Duodenal mucosa (tissue), 2 donors: ENCODE data around the gene ZNF860.

Experiments
- H3K27ac ChIP-seq: one replicate; pipeline ENCODE4 v1.7.0; 2013; ENCODE audit warnings: low read depth, low read length
- H3K27me3 ChIP-seq, 2 donors: one replicate each; pipeline ENCODE4 v1.7.0; 2013; ENCODE audit warnings: low read length in 2 of 2, control low read depth in 1 of 2; ENCODE audit not compliant: insufficient read depth in 2 of 2, control insufficient read depth in 1 of 2
- H3K36me3 ChIP-seq, 2 donors: one replicate each; pipeline ENCODE4 v1.7.0; 2013; ENCODE audit warnings: low read length in 2 of 2, control low read depth in 1 of 2; ENCODE audit not compliant: insufficient read depth in 2 of 2, control insufficient read depth in 1 of 2
- H3K4me1 ChIP-seq, 2 donors: one replicate each; pipeline ENCODE4 v1.7.0; 2013; ENCODE audit warnings: low read length in 2 of 2, control low read depth in 1 of 2; ENCODE audit not compliant: insufficient read depth in 2 of 2, control insufficient read depth in 1 of 2
- H3K4me3 ChIP-seq, 2 donors: one replicate each; pipeline ENCODE4 v1.7.0; 2013; ENCODE audit warnings: low read length in 2 of 2, low read depth in 1 of 2
- H3K9ac ChIP-seq, 2 donors: one replicate each; pipeline ENCODE4 v1.7.0; 2013; ENCODE audit warnings: low read length in 2 of 2, low read depth in 1 of 2
- H3K9me3 ChIP-seq, 2 donors: one replicate each; pipeline ENCODE4 v1.7.0; 2013; ENCODE audit warnings: low read length in 2 of 2, control low read depth in 1 of 2; ENCODE audit not compliant: control insufficient read depth in 1 of 2

ZNF860 gene

DNA sequence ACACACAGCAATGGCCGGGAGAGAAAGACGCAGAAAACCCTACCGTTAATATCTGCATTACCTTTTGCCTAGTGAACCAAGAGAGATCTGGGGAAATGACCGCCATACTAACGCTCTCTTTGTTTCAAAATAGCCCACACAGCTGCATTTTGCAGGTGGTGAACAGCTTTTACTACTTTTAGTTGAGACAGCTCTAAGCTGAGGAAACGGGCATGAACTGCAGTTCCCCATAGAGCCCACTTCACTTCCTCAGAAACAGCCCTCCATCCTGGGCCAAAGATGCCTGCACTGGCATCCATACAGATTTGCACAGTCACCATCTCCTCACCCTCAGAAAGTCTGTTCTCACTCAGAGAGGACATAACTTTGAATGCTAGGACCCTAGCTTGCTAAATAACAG is 45.0 kb downstream of the ZNF860 start:
- Histone ChIP-seq H3K4me3 (no peak overlapping the region), H3K9ac (no peak overlapping the region), H3K27ac (no peak overlapping the region), H3K4me1 (no peaks in the 10 kb centered on the region), H3K36me3 (no peaks in the 10 kb centered on the region), H3K27me3 (no peaks in the 10 kb centered on the region), H3K9me3 (no peaks in the 10 kb centered on the region)

DNA sequence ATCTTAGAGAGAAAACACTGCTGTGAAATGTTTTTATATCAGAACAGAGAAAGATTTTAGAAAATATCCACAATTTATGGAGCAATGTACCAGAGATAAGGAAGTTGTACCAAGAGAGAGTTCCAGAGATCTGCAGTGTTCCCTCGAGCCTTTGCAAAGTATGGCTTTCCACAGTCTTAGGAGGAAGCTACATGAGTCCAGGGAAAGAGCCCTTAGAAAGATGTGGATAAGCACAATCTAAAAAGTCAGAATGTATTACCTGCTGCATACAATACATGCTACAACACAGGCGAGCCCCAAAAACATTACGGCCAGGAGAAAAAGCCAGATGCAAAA is 56.4 kb downstream of the ZNF860 start:
- Histone ChIP-seq H3K9ac (no peak overlapping the region), H3K36me3 (no peaks in the 10 kb centered on the region), H3K27me3 (no peaks in the 10 kb centered on the region), H3K9me3 (peaks cover 3 to 10% of the 10 kb centered on the region in 2 donors), H3K27ac (no peak overlapping the region), H3K4me3 (no peak overlapping the region), H3K4me1 (peaks cover 4 to 12% of the 10 kb centered on the region in 2 donors)

DNA sequence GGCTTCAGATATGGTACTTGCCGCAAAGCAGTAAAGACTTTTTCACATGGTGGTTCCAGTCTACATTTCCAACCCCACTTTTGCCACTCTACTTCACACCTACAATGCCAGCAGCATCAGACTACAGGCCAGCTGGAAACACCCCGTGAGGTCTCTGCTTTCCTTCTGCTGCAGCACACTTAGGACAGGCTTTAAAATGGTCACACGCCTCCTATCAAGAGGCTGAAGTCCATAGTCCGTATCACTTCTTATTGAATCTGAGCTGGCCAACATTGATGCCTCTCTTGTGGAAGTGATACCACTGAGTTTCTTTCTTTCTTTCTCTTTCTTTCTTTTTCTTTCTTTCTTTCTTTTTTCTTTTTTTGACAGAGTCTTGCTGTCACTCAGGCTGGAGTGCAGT is 59.8 kb downstream of the ZNF860 start:
- Histone ChIP-seq H3K4me1 (peaks cover 20 to 24% of the 10 kb centered on the region in 2 donors), H3K36me3 (no peaks in the 10 kb centered on the region)

More for the DNA sequence above, 59.8 kb downstream of the ZNF860 start:
- H3K9me3 ChIP-seq = peaks cover 6 to 12% of the 10 kb centered on the region in 2 donors
- H3K4me3 ChIP-seq = no peak overlapping the region
- no peaks in the 10 kb centered on the region for H3K27me3 ChIP-seq
- H3K27ac ChIP-seq = no peak overlapping the region
- H3K9ac ChIP-seq = no peak overlapping the region
